Uterus (tissue), 4 donors: ENCODE measurements around the gene ADIRF. TPM values are rescaled to one million over a fixed set of nuclear protein-coding genes. Genes with fewer than 3 reads are reported as not detected.
"Not testable (repeated sequence)": the region's sequence is repeated elsewhere in the genome, so short reads cannot be mapped to it uniquely, and the experiment has no call there.

Experiments
- DNase-seq, 2 donors: peaks; one replicate each; pipeline ENCODE4 v3.0.0-alpha.2; 2019 to 2020
- H3K27ac ChIP-seq, 2 donors: fragments of 200-600 bp; sonication (generic); 1 replicate in 1 of 2; 2 replicates in 1 of 2; pipeline ENCODE4 v1.5.1; 2016 to 2018
- H3K27me3 ChIP-seq, 2 donors: fragments of 200-600 bp; sonication (generic); one replicate each; pipeline ENCODE4 v1.5.1; 2018 to 2019; ENCODE audit warnings: control low read depth in 1 of 2
- H3K36me3 ChIP-seq, 2 donors: fragments of 200-600 bp; sonication (generic); one replicate each; pipeline ENCODE4 v1.5.1; 2019; ENCODE audit warnings: control low read depth in 1 of 2
- H3K4me1 ChIP-seq, 2 donors: fragments of 200-600 bp; sonication (generic); one replicate each; pipeline ENCODE4 v1.5.1; 2018 to 2019; ENCODE audit warnings: control low read depth in 1 of 2
- H3K4me3 ChIP-seq, 2 donors: fragments of 200-600 bp; sonication (generic); 1 replicate in 1 of 2; 2 replicates in 1 of 2; pipeline ENCODE4 v1.5.1; 2018 to 2019; ENCODE audit warnings: mild to moderate bottlenecking in 1 of 2
- H3K9me3 ChIP-seq, 2 donors: fragments of 200-600 bp; sonication (generic); one replicate each; pipeline ENCODE4 v1.5.1; 2019; ENCODE audit warnings: control low read depth in 1 of 2
- CTCF ChIP-seq, 4 experiments: fragments of 200-600 bp in 2 of 4; fragments of 450-650 bp in 2 of 4; sonication (generic) in 2 of 4; IDR thresholded peaks; one replicate each; pipeline ENCODE4 v1.5.1; 2016 to 2019; ENCODE audit warnings: antibody characterized with exemption in 4 of 4, mild to moderate bottlenecking in 2 of 4, moderate library complexity in 1 of 4
- POLR2A ChIP-seq, 2 donors: fragments of 450-650 bp; IDR thresholded peaks; one replicate each; pipeline ENCODE4 v1.6.1; 2016; ENCODE audit warnings: antibody characterized with exemption in 2 of 2, mild to moderate bottlenecking in 1 of 2, moderate library complexity in 1 of 2
- intact Hi-C: fragments of 100-400 bp; cut with DNase I; formaldehyde crosslinking; loops from one replicate; pipeline ENCODE4 v1.15.1; 2023; ENCODE audit warnings: low total_unique reads
- total RNA-seq, 4 donors: library from RNA; depleted of rRNA in 3 of 4; stranded (reverse); fragments of >200 nt in 3 of 4; gene quantifications; one replicate each; pipeline versions ENCODE4 v1.1.0 to v1.2.4, GENCODE V29; 2014 to 2023
- donor health status: DM: yes; HTN: yes; CAD: no.

Gene ADIRF
- total RNA-seq, 4 donors from 2014 or later = 8.5 to 368 (median 275) TPM

GRCh38 chr10:86944031-86944419 lies 24.3 kb upstream of the ADIRF start:
- Histone ChIP-seq H3K9me3 (no peaks in the 10 kb centered on the region), H3K27me3 (no peaks in the 10 kb centered on the region), H3K4me3 (no peak overlapping the region), H3K36me3 (no peaks in the 10 kb centered on the region), H3K4me1 (peaks cover 0 to 4% of the 10 kb centered on the region in 2 donors), H3K27ac (no peak overlapping the region)
- DNase-seq = peak in 1 of 2 donors; percentile 2
- intact Hi-C loops = no loop called here
- TF ChIP-seq CTCF (IDR thresholded peaks at IDR 0.05) (no peak), POLR2A (IDR thresholded peaks at IDR 0.05) (no peak)

- peak in 1 of 2 donors; percentile 4 for DNase-seq
- H3K36me3 ChIP-seq = no peaks in the 10 kb centered on the region
- no peak for TF ChIP-seq CTCF (IDR thresholded peaks at IDR 0.05)
- no peak for TF ChIP-seq POLR2A (IDR thresholded peaks at IDR 0.05)
- peaks cover 0 to 4% of the 10 kb centered on the region in 2 donors for H3K4me1 ChIP-seq
- no peak overlapping the region for H3K4me3 ChIP-seq
- no peak overlapping the region for H3K27ac ChIP-seq
- no peaks in the 10 kb centered on the region for H3K27me3 ChIP-seq
- intact Hi-C loops = no loop called here
- no peaks in the 10 kb centered on the region for H3K9me3 ChIP-seq
Observed at GRCh38 chr10:86944471-86944870, 23.8 kb upstream of the ADIRF start.

GRCh38 chr10:86944907-86945306 lies 23.4 kb upstream of the ADIRF start:
- peak in 1 of 2 donors; percentile 6 for DNase-seq
- no peaks in the 10 kb centered on the region for H3K9me3 ChIP-seq
- H3K36me3 ChIP-seq = no peaks in the 10 kb centered on the region
- no peaks in the 10 kb centered on the region for H3K27me3 ChIP-seq
- TF ChIP-seq POLR2A (IDR thresholded peaks at IDR 0.05) = no peak
- H3K4me3 ChIP-seq = no peak overlapping the region
- intact Hi-C loops = no loop called here
- H3K4me1 ChIP-seq = peaks cover 0 to 4% of the 10 kb centered on the region in 2 donors
- H3K27ac ChIP-seq = peak overlapping the region in 1 of 2 donors; percentile 3

- no peak for TF ChIP-seq POLR2A (IDR thresholded peaks at IDR 0.05)
- TF ChIP-seq CTCF (IDR thresholded peaks at IDR 0.05) = peak in 2 of 4 experiments; percentile 11 to 16
- H3K4me3 ChIP-seq = no peak overlapping the region
- peaks cover 0 to 4% of the 10 kb centered on the region in 2 donors for H3K4me1 ChIP-seq
- H3K36me3 ChIP-seq = no peaks in the 10 kb centered on the region
- no peaks in the 10 kb centered on the region for H3K9me3 ChIP-seq
- H3K27me3 ChIP-seq = no peaks in the 10 kb centered on the region
- peak overlapping the region; percentile 3 to 5 for H3K27ac ChIP-seq
- intact Hi-C loops = no loop called here
- peak; percentile 17 to 61 for DNase-seq
Observed at GRCh38 chr10:86945361-86946212, 22.7 kb upstream of the ADIRF start.

GRCh38 chr10:86946213-86947155 lies 21.8 kb upstream of the ADIRF start:
- peak; percentile 31 to 44 for DNase-seq
- TF ChIP-seq POLR2A (IDR thresholded peaks at IDR 0.05) (no peak), CTCF (IDR thresholded peaks at IDR 0.05) (no peak)
- Histone ChIP-seq H3K4me1 (peaks cover 0 to 4% of the 10 kb centered on the region in 2 donors), H3K9me3 (no peaks in the 10 kb centered on the region), H3K36me3 (no peaks in the 10 kb centered on the region), H3K27me3 (no peaks in the 10 kb centered on the region), H3K27ac (peak overlapping the region in 1 of 2 donors; percentile 5), H3K4me3 (no peak overlapping the region)
- intact Hi-C loops = no loop called here

- DNase-seq = peak in 1 of 2 donors; percentile 1
- intact Hi-C loops, H3K9me3 ChIP-seq, H3K4me1 ChIP-seq, H3K27ac ChIP-seq, H3K4me3 ChIP-seq, H3K27me3 ChIP-seq, H3K36me3 ChIP-seq: not testable (repeated sequence)
Observed at GRCh38 chr10:86947806-86948205, 20.5 kb upstream of the ADIRF start.
